ENCODE results near the gene FAM53A.

GRCh38 chr4:1727117-1728031, 43.3 kb upstream of the FAM53A start:
- TF ChIP-seq LEF1 (IDR thresholded peaks at IDR 0.05; ENCODE audit: borderline replicate concordance) (no peak), FOXM1 (IDR thresholded peaks at IDR 0.05; ENCODE audit: borderline replicate concordance) (no peak), FOXA1 (IDR thresholded peaks at IDR 0.05) (no peak), BHLHE40 (IDR thresholded peaks at IDR 0.05; ENCODE audit: borderline replicate concordance) (no peak), SP1 (IDR thresholded peaks at IDR 0.05) (no peak), ZNF384 (IDR thresholded peaks at IDR 0.05) (no peak), HDGF (IDR thresholded peaks at IDR 0.05; ENCODE audit: borderline replicate concordance) (no peak), NFRKB (IDR thresholded peaks at IDR 0.05) (no peak), ELF4 (IDR thresholded peaks at IDR 0.05) (no peak), ARNT (IDR thresholded peaks at IDR 0.05) (no peak), CTBP1 (IDR thresholded peaks at IDR 0.05; ENCODE audit: borderline replicate concordance) (no peak), L3MBTL2 (conservative IDR thresholded peaks at IDR 0.05) (no peak), SUZ12 (IDR thresholded peaks at IDR 0.05) (no peak)
- TF ChIP-seq, protein P1, sequence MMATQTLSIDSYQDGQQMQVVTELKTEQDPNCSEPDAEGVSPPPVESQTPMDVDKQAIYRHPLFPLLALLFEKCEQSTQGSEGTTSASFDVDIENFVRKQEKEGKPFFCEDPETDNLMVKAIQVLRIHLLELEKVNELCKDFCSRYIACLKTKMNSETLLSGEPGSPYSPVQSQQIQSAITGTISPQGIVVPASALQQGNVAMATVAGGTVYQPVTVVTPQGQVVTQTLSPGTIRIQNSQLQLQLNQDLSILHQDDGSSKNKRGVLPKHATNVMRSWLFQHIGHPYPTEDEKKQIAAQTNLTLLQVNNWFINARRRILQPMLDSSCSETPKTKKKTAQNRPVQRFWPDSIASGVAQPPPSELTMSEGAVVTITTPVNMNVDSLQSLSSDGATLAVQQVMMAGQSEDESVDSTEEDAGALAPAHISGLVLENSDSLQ (IDR thresholded peaks at IDR 0.05): no peak
